Measurements from ENCODE around the gene CCDC27. TPM values are rescaled to one million over a fixed set of nuclear protein-coding genes. Genes with fewer than 3 reads are reported as not detected.

The CCDC27 gene
- total RNA-seq, 1 experiment from 2014 or later: not detected

- no peak for DNase-seq (ENCODE audit: low spot score)
Measured at GRCh38 chr1:3774946-3775489, 22.8 kb downstream of the CCDC27 start.

GRCh38 chr1:3775490-3776230 is 23.4 kb downstream of the CCDC27 start:
- peak; percentile 74 for DNase-seq (ENCODE audit: low spot score)

GRCh38 chr1:3776231-3776961 is 24.1 kb downstream of the CCDC27 start:
- DNase-seq (ENCODE audit: low spot score): no peak

GRCh38 chr1:3777078-3777547 is 24.9 kb downstream of the CCDC27 start:
- DNase-seq (ENCODE audit: low spot score): no peak

GRCh38 chr1:3777647-3778589 is 25.7 kb downstream of the CCDC27 start:
- no peak for DNase-seq (ENCODE audit: low spot score)

GRCh38 chr1:3778590-3779264 is 26.5 kb downstream of the CCDC27 start:
- no peak for DNase-seq (ENCODE audit: low spot score)

- no peak for DNase-seq (ENCODE audit: low spot score)
Measured at GRCh38 chr1:3779265-3779911, 27.1 kb downstream of the CCDC27 start.

GRCh38 chr1:3779912-3780416 is 27.7 kb downstream of the CCDC27 start:
- no peak for DNase-seq (ENCODE audit: low spot score)

- no peak for DNase-seq (ENCODE audit: low spot score)
Measured at GRCh38 chr1:3780901-3781300, 28.7 kb downstream of the CCDC27 start.

- no peak for DNase-seq (ENCODE audit: low spot score)
Measured at GRCh38 chr1:3783651-3784474, 31.6 kb downstream of the CCDC27 start.

- DNase-seq (ENCODE audit: low spot score): no peak
Measured at GRCh38 chr1:3785045-3785444, 32.8 kb downstream of the CCDC27 start.

GRCh38 chr1:3785456-3786157 is 33.4 kb downstream of the CCDC27 start:
- no peak for DNase-seq (ENCODE audit: low spot score)

GRCh38 chr1:3786468-3787348 is 34.5 kb downstream of the CCDC27 start:
- no peak for DNase-seq (ENCODE audit: low spot score)

- no peak for DNase-seq (ENCODE audit: low spot score)
Measured at GRCh38 chr1:3787349-3787715, 35.1 kb downstream of the CCDC27 start.

GRCh38 chr1:3787745-3788605 is 35.7 kb downstream of the CCDC27 start:
- DNase-seq (ENCODE audit: low spot score): no peak

- DNase-seq (ENCODE audit: low spot score): no peak
Measured at GRCh38 chr1:3788756-3789420, 36.6 kb downstream of the CCDC27 start.
